DMS79 treated with DMSO at 0.1 percent for 48 hours (cell line): ENCODE data around the gene SLC25A5.
"Not testable (repeated sequence)": the region's sequence is repeated elsewhere in the genome, so short reads cannot be mapped to it uniquely, and the experiment has no call there.

Source experiments
- DNase-seq: peaks from one replicate; lab custom pipeline; 2025; lab: John Stamatoyannopoulos, UW

The SLC25A5 gene

GRCh38 chrX:119467842-119468550, at the start of gene SLC25A5:
TSS of gene SLC25A5 (plus strand) at chrX:119468444. CDS start at chrX:119468516, 72 bp downstream.
- DNase-seq = peak; percentile 56

GRCh38 chrX:119419146-119419545, 49.1 kb upstream of the SLC25A5 start:
- DNase-seq = no peak

- DNase-seq = no peak
Measured at GRCh38 chrX:119419898-119420297, 48.3 kb upstream of the SLC25A5 start.

GRCh38 chrX:119421016-119421705, 47.1 kb upstream of the SLC25A5 start:
- DNase-seq = no peak

- DNase-seq = no peak
Measured at GRCh38 chrX:119423631-119424030, 44.6 kb upstream of the SLC25A5 start.

- DNase-seq = no peak
Measured at GRCh38 chrX:119424999-119425398, 43.2 kb upstream of the SLC25A5 start.

- no peak for DNase-seq
Measured at GRCh38 chrX:119427024-119427794, 41.0 kb upstream of the SLC25A5 start.

- DNase-seq = no peak
Measured at GRCh38 chrX:119427795-119428185, 40.5 kb upstream of the SLC25A5 start.

- DNase-seq = no peak
Measured at GRCh38 chrX:119429471-119429870, 38.8 kb upstream of the SLC25A5 start.

GRCh38 chrX:119441295-119441694, 26.9 kb upstream of the SLC25A5 start:
- DNase-seq = not testable (repeated sequence)

- DNase-seq = no peak
Measured at GRCh38 chrX:119442286-119442685, 26.0 kb upstream of the SLC25A5 start.

- no peak for DNase-seq
Measured at GRCh38 chrX:119453202-119453601, 15.0 kb upstream of the SLC25A5 start.

- DNase-seq = no peak
Measured at GRCh38 chrX:119455264-119455663, 13.0 kb upstream of the SLC25A5 start.

- no peak for DNase-seq
Measured at GRCh38 chrX:119459181-119459580, 9.1 kb upstream of the SLC25A5 start.

- no peak for DNase-seq
Measured at GRCh38 chrX:119465555-119465954, 2.7 kb upstream of the SLC25A5 start.

GRCh38 chrX:119466970-119467369, 1.3 kb upstream of the SLC25A5 start:
- DNase-seq = no peak

- no peak for DNase-seq
Measured at GRCh38 chrX:119467433-119467832, 811 bp upstream of the SLC25A5 start.

GRCh38 chrX:119468551-119469312, 488 bp downstream of the SLC25A5 start:
- peak; percentile 75 for DNase-seq

GRCh38 chrX:119469313-119469635, 1.0 kb downstream of the SLC25A5 start:
- DNase-seq = no peak

GRCh38 chrX:119474615-119475388, 6.6 kb downstream of the SLC25A5 start:
- no peak for DNase-seq

- DNase-seq = no peak
Measured at GRCh38 chrX:119475389-119476101, 7.3 kb downstream of the SLC25A5 start.
